Measurements from ENCODE around the gene NKX6-1.
A peak's percentile ranks its signal among the peaks of the same experiment; 100 is the strongest.

DNA sequence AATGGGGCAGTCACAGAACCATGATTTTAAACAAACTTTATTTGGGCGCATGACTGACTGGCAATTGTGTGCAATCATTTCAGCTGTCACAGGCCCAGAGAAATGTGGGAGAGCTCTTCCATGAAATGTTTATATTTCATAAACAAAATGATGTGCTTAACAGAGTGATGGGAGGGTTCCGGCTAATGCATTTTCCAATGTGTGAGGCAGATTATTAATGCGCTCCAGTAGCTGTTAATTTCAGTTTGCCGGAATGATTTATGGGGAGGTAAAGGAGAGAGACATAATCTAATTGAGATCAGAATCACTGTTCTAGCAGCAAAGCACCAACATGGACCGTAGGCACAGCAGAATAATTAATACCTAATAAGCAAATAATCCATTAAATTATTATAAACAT is 55.6 kb downstream of the NKX6-1 start:
- TF ChIP-seq RAD21 (conservative IDR thresholded peaks at IDR 0.05) (no peak), CTCF (IDR thresholded peaks at IDR 0.05; ENCODE audit: poor library complexity, severe bottlenecking) (no peak), SMC3 (conservative IDR thresholded peaks at IDR 0.05; ENCODE audit: poor library complexity) (no peak), REST (IDR thresholded peaks at IDR 0.05; ENCODE audit: borderline replicate concordance) (no peak), POLR2AphosphoS5 (IDR thresholded peaks at IDR 0.05) (peak; percentile 42), EZH2 (IDR thresholded peaks at IDR 0.05; ENCODE audit: borderline replicate concordance, insufficient read depth, low read length, poor library complexity, severe bottlenecking) (no peak), TAF1 (IDR thresholded peaks at IDR 0.05; ENCODE audit: low read depth) (no peak)
